Measurements from ENCODE around the gene TRIM65. TPM values are rescaled to one million over a fixed set of nuclear protein-coding genes. Genes with fewer than 3 reads are reported as not detected.

Gene TRIM65
- total RNA-seq, 6 experiments from 2014 or later, result 10.3 to 12.6 (median 11.0) TPM

GRCh38 chr17:75839942-75840798, 56.6 kb downstream of the TRIM65 start:
- no peaks in the 10 kb centered on the region for H3K36me3 Mint-ChIP-seq (ENCODE audit: low read depth)
- H3K4me1 Mint-ChIP-seq (ENCODE audit: low read depth), result peaks cover 2% of the 10 kb centered on the region; the same call in 1 of the 2 replicates
- H3K4me3 Mint-ChIP-seq, result no peak overlapping the region
- no peaks in the 10 kb centered on the region for H3K9me3 Mint-ChIP-seq
- no peak overlapping the region for H3K27ac Mint-ChIP-seq
- DNase-seq, result no peak
- no peak for TF ChIP-seq CTCF (IDR thresholded peaks at IDR 0.05)
- peaks cover 2% of the 10 kb centered on the region for H3K27me3 Mint-ChIP-seq (ENCODE audit: insufficient read depth)

Other genes with a start within 250 kb of the TRIM65 start
- 10 to 100 TPM; 18.7 to 22.6 (median 21.2) TPM for gene RECQL5, start 229.8 kb downstream of the TRIM65 start, total RNA-seq (2021; fragmentation: NEBNext Ultra II Directional; extraction: Animal tissue kit (Norgen Biotek cat#: 25700))
- gene SAP30BP, start 229.6 kb downstream of the TRIM65 start, total RNA-seq (2021; fragmentation: NEBNext Ultra II Directional; extraction: Animal tissue kit (Norgen Biotek cat#: 25700)), result 10 to 100 TPM; 68.4 to 81.5 (median 71.4) TPM
- 1 to 10 TPM in 1 of 6 experiments, under 1 TPM in 4, not detected in 1; 0.28 to 1.0 (median 0.76) TPM for gene ITGB4, start 175.5 kb downstream of the TRIM65 start, total RNA-seq (2021; fragmentation: NEBNext Ultra II Directional; extraction: Animal tissue kit (Norgen Biotek cat#: 25700))
- gene GALK1, start 131.8 kb downstream of the TRIM65 start, total RNA-seq (2021; fragmentation: NEBNext Ultra II Directional; extraction: Animal tissue kit (Norgen Biotek cat#: 25700)), result 10 to 100 TPM; 33.8 to 43.2 (median 37.7) TPM
- 10 to 100 TPM; 12.7 to 18.6 (median 16.2) TPM for gene UNK, start 112.1 kb downstream of the TRIM65 start, total RNA-seq (2021; fragmentation: NEBNext Ultra II Directional; extraction: Animal tissue kit (Norgen Biotek cat#: 25700))
- gene UNC13D, start 52.5 kb downstream of the TRIM65 start, total RNA-seq (2021; fragmentation: NEBNext Ultra II Directional; extraction: Animal tissue kit (Norgen Biotek cat#: 25700)), result under 1 TPM; 0.17 to 0.78 (median 0.24) TPM
- gene WBP2, start 41.6 kb downstream of the TRIM65 start, total RNA-seq (2021; fragmentation: NEBNext Ultra II Directional; extraction: Animal tissue kit (Norgen Biotek cat#: 25700)), result 10 to 100 TPM; 51.4 to 65.5 (median 59.3) TPM
- 1 to 10 TPM; 1.0 to 2.3 (median 1.5) TPM for gene TRIM47, start 18.4 kb downstream of the TRIM65 start, total RNA-seq (2021; fragmentation: NEBNext Ultra II Directional; extraction: Animal tissue kit (Norgen Biotek cat#: 25700))
- gene MRPL38, start 7.9 kb upstream of the TRIM65 start, total RNA-seq (2021; fragmentation: NEBNext Ultra II Directional; extraction: Animal tissue kit (Norgen Biotek cat#: 25700)), result 10 to 100 TPM; 64.9 to 89.8 (median 70.3) TPM
- gene FBF1, start 44.1 kb upstream of the TRIM65 start, total RNA-seq (2021; fragmentation: NEBNext Ultra II Directional; extraction: Animal tissue kit (Norgen Biotek cat#: 25700)), result 10 to 100 TPM in 1 of 6 experiments, 1 to 10 TPM in 5; 5.6 to 10.1 (median 6.3) TPM
- 10 to 100 TPM; 40.4 to 47.2 (median 44.5) TPM for gene ACOX1, start 82.2 kb upstream of the TRIM65 start, total RNA-seq (2021; fragmentation: NEBNext Ultra II Directional; extraction: Animal tissue kit (Norgen Biotek cat#: 25700))
- 10 to 100 TPM; 13.3 to 15.4 (median 13.8) TPM for gene TEN1, start 82.3 kb upstream of the TRIM65 start, total RNA-seq (2021; fragmentation: NEBNext Ultra II Directional; extraction: Animal tissue kit (Norgen Biotek cat#: 25700))
- 1 to 10 TPM; 1.9 to 2.9 (median 2.1) TPM for gene CDK3, start 103.9 kb upstream of the TRIM65 start, total RNA-seq (2021; fragmentation: NEBNext Ultra II Directional; extraction: Animal tissue kit (Norgen Biotek cat#: 25700))
- not detected for gene EVPL, start 130.4 kb upstream of the TRIM65 start, total RNA-seq (2021; fragmentation: NEBNext Ultra II Directional; extraction: Animal tissue kit (Norgen Biotek cat#: 25700))
- 100 to 1,000 TPM in 3 of 6 experiments, 10 to 100 TPM in 3; 95.3 to 104 (median 100.0) TPM for gene SRP68, start 175.6 kb upstream of the TRIM65 start, total RNA-seq (2021; fragmentation: NEBNext Ultra II Directional; extraction: Animal tissue kit (Norgen Biotek cat#: 25700))
- gene GALR2, start 177.8 kb upstream of the TRIM65 start, total RNA-seq (2021; fragmentation: NEBNext Ultra II Directional; extraction: Animal tissue kit (Norgen Biotek cat#: 25700)), result under 1 TPM in 5 of 6 experiments, not detected in 1; 0.14 to 0.33 (median 0.15) TPM
- gene ZACN, start 182.2 kb upstream of the TRIM65 start, total RNA-seq (2021; fragmentation: NEBNext Ultra II Directional; extraction: Animal tissue kit (Norgen Biotek cat#: 25700)), result under 1 TPM in 2 of 6 experiments, not detected in 4; 0.23 to 0.26 TPM
- gene EXOC7, start 206.8 kb upstream of the TRIM65 start, total RNA-seq (2021; fragmentation: NEBNext Ultra II Directional; extraction: Animal tissue kit (Norgen Biotek cat#: 25700)), result 100 to 1,000 TPM; 134 to 157 (median 144) TPM
- gene FOXJ1, start 244.3 kb upstream of the TRIM65 start, total RNA-seq (2021; fragmentation: NEBNext Ultra II Directional; extraction: Animal tissue kit (Norgen Biotek cat#: 25700)), result not detected